SK-N-SH (cell line): ENCODE measurements around the gene TRMU. TPM values are rescaled to one million over a fixed set of nuclear protein-coding genes. Genes with fewer than 3 reads are reported as not detected.

ENCODE experiments used
- CTCF ChIA-PET: fragments of 300-600, 350-600 bp; formaldehyde crosslinking; extraction: SDS; loops from one replicate; lab custom pipeline; 2021; lab: Yijun Ruan, JAX
- POLR2A ChIA-PET: fragments of 350-600 bp; sonication (Branson Sonifier 250); formaldehyde crosslinking; extraction: SDS; loops from one replicate; lab custom pipeline; 2020; ENCODE audit warnings: antibody characterized with exemption, inconsistent platforms; lab: Yijun Ruan, JAX
- DNase-seq: peaks from one replicate; pipeline ENCODE4 v3.0.0; 2012
- H2AFZ ChIP-seq: fragments of 200-600 bp; sonication (generic); 2 replicates; pipeline ENCODE4 v1.8.1; 2016; ENCODE audit warnings: antibody characterized with exemption, mild to moderate bottlenecking, low read depth
- H3F3A ChIP-seq: fragments of 200-600 bp; sonication (generic); replicated peaks from 2 replicates; pipeline ENCODE3; 2016; ENCODE audit warnings: antibody characterized with exemption, mild to moderate bottlenecking; ENCODE audit not compliant: insufficient read depth
- H3K27ac ChIP-seq, 2 experiments: fragments of 200-500 bp in 1 of 2; fragments of 200-600 bp in 1 of 2; sonication (Bioruptor generic) in 1 of 2; sonication (generic), shearing (Covaris generic) in 1 of 2; 2 replicates each; pipeline versions ENCODE4 v1.5.1 to v1.6.1; 2014 to 2016; ENCODE audit warnings: low read depth in 2 of 2, inconsistent platforms in 1 of 2, low read length in 1 of 2, mild to moderate bottlenecking in 1 of 2, mixed read lengths in 1 of 2
- H3K27me3 ChIP-seq: fragments of 200-600 bp; sonication (generic), shearing (Covaris generic); 2 replicates; pipeline ENCODE4 v1.6.1; 2016; ENCODE audit warnings: mixed run types; ENCODE audit not compliant: insufficient read depth
- H3K36me3 ChIP-seq, 2 experiments: fragments of 200-500 bp in 1 of 2; fragments of 200-600 bp in 1 of 2; sonication (Bioruptor generic) in 1 of 2; sonication (generic) in 1 of 2; replicated peaks in 1 of 2; 2 replicates each; pipeline versions ENCODE3 to v1.5.1; 2014 to 2016; ENCODE audit warnings: low read length in 1 of 2, mild to moderate bottlenecking in 1 of 2; ENCODE audit not compliant: insufficient read depth in 2 of 2, control insufficient read depth in 1 of 2
- H3K4me1 ChIP-seq, 2 experiments: fragments of 200-500 bp in 1 of 2; fragments of 200-600 bp in 1 of 2; sonication (Bioruptor generic) in 1 of 2; sonication (generic), shearing (Covaris generic) in 1 of 2; 2 replicates each; pipeline versions ENCODE4 v1.5.1 to v1.6.1; 2014 to 2016; ENCODE audit warnings: low read depth in 1 of 2, low read length in 1 of 2, mixed run types in 1 of 2; ENCODE audit not compliant: insufficient read depth in 2 of 2, control insufficient read depth in 1 of 2
- H3K4me2 ChIP-seq: fragments of 200-600 bp; sonication (generic), shearing (Covaris generic); 2 replicates; pipeline ENCODE4 v1.6.1; 2017; ENCODE audit warnings: mixed run types
- H3K4me3 ChIP-seq, 2 experiments: fragments of 200-500 bp in 1 of 2; fragments of 200-600 bp in 1 of 2; sonication (Bioruptor generic) in 1 of 2; sonication (generic), shearing (Covaris generic) in 1 of 2; 2 replicates each; pipeline versions ENCODE4 v1.5.1 to v1.8.1; 2014 to 2016; ENCODE audit warnings: low read depth in 2 of 2, inconsistent platforms in 1 of 2, low read length in 1 of 2, mild to moderate bottlenecking in 1 of 2, mixed read lengths in 1 of 2, moderate library complexity in 1 of 2
- H3K79me2 ChIP-seq: fragments of 200-600 bp; sonication (generic); 2 replicates; pipeline ENCODE4 v1.8.1; 2017; ENCODE audit warnings: mild to moderate bottlenecking; ENCODE audit not compliant: insufficient read depth
- H3K9ac ChIP-seq: fragments of 200-600 bp; sonication (generic); 2 replicates; pipeline ENCODE4 v1.6.1; 2017; ENCODE audit warnings: mixed run types
- H3K9me2 ChIP-seq: fragments of 200-600 bp; sonication (generic); 2 replicates; pipeline ENCODE4 v1.6.1; 2017; ENCODE audit warnings: mixed run types
- H3K9me3 ChIP-seq: fragments of 200-600 bp; sonication (generic); 2 replicates; pipeline ENCODE4 v1.6.1; 2017; ENCODE audit warnings: mixed run types, mild to moderate bottlenecking, moderate library complexity
- H4K20me1 ChIP-seq: fragments of 200-600 bp; sonication (generic); 2 replicates; pipeline ENCODE4 v1.6.1; 2017; ENCODE audit warnings: mild to moderate bottlenecking, mixed run types; ENCODE audit not compliant: insufficient read depth
- ELF1 ChIP-seq: IDR thresholded peaks from 2 replicates; pipeline ENCODE4 v1.4.0; 2012
- EZH2phosphoT487 ChIP-seq: fragments of 200-600 bp; sonication (generic); IDR thresholded peaks from 2 replicates; pipeline ENCODE4 v1.6.1; 2017; ENCODE audit warnings: low read depth, mixed run types, mild to moderate bottlenecking, antibody characterized with exemption, moderate library complexity, borderline replicate concordance
- GATA2 ChIP-seq: sonication (generic); formaldehyde crosslinking; IDR thresholded peaks from 2 replicates; pipeline ENCODE4 v1.5.0; 2020; ENCODE audit warnings: mild to moderate bottlenecking, missing genetic modification reagents
- MEF2A ChIP-seq: IDR thresholded peaks from 2 replicates; pipeline ENCODE4 v1.4.0; 2012; ENCODE audit warnings: low read depth, borderline replicate concordance
- MXI1 ChIP-seq: IDR thresholded peaks from 2 replicates; pipeline ENCODE4 v1.6.1; 2012; ENCODE audit warnings: mild to moderate bottlenecking, low read depth, low read length, improper control_type of control experiment
- NFIC ChIP-seq: IDR thresholded peaks from 2 replicates; pipeline ENCODE4 v1.4.0; 2012; ENCODE audit warnings: borderline replicate concordance
- NRF1 ChIP-seq: IDR thresholded peaks from 2 replicates; pipeline ENCODE4 v1.6.1; 2012; ENCODE audit warnings: low read depth, mild to moderate bottlenecking, low read length
- RCOR1 ChIP-seq: fragments of 150-350 bp; IDR thresholded peaks from 2 replicates; pipeline ENCODE4 v1.6.1; 2017; ENCODE audit warnings: antibody characterized with exemption, low read length
- RFX5 ChIP-seq: IDR thresholded peaks from 2 replicates; pipeline ENCODE4 v1.6.1; 2012; ENCODE audit warnings: mild to moderate bottlenecking, improper control_type of control experiment, low read length
- SMC3 ChIP-seq: IDR thresholded peaks from 2 replicates; pipeline ENCODE4 v1.6.1; 2012; ENCODE audit warnings: low read depth, low read length, improper control_type of control experiment
- USF1 ChIP-seq: IDR thresholded peaks from 2 replicates; pipeline ENCODE4 v1.4.0; 2012; ENCODE audit warnings: low read depth, borderline replicate concordance
- ZBTB33 ChIP-seq: IDR thresholded peaks from 2 replicates; pipeline ENCODE4 v1.4.0; 2012; ENCODE audit warnings: low read depth, borderline replicate concordance
- WGBS: methylation state at CpG from one replicate; pipeline ENCODE4 v1.1.6; 2017; ENCODE audit warnings: low lambda C conversion rate; 5-methylcytosine and 5-hydroxymethylcytosine counted together
- polyA plus RNA-seq, 3 experiments: library from polyadenylated mRNA; depleted of rRNA; stranded (reverse); fragments of >200 nt; gene quantifications; 2 replicates each; pipeline ENCODE4 v1.2.3, GENCODE V29; 2012

TRMU gene
- polyA plus RNA-seq, 1 of the 3 experiments (the other 2 are of a cell fraction) = 47.1 TPM

GRCh38 chr22:46378426-46379065, 43.0 kb downstream of the TRMU start:
- no peaks in the 10 kb centered on the region for H3K9me2 ChIP-seq
- H3K79me2 ChIP-seq = no peaks in the 10 kb centered on the region
- H3K27me3 ChIP-seq = no peaks in the 10 kb centered on the region
- H3K4me1 ChIP-seq = no peaks in the 10 kb centered on the region
- H3F3A ChIP-seq = no peaks in the 10 kb centered on the region
- POLR2A ChIA-PET = no interaction called here
- H3K36me3 ChIP-seq = peaks cover 0 to 5% of the 10 kb centered on the region in 2 experiments
- no peak overlapping the region for H3K4me3 ChIP-seq
- CTCF ChIA-PET = interaction anchor here (3.0 to 3.4 kb wide), 2 partner anchors 11 to 164 kb away, joined by 12 read pairs; no protein-coding TSS in a partner anchor
- no peak overlapping the region for H2AFZ ChIP-seq
- H3K9me3 ChIP-seq = no peaks in the 10 kb centered on the region; the same call in 1 of the 2 replicates
- no peaks in the 10 kb centered on the region for H4K20me1 ChIP-seq
- no peak for DNase-seq
- H3K4me2 ChIP-seq = no peak overlapping the region
- WGBS = 83% methylated on average over 13 of the region's 22 CpGs
- no peak overlapping the region for H3K27ac ChIP-seq
- H3K9ac ChIP-seq = no peak overlapping the region
- no peak for TF ChIP-seq RFX5
- TF ChIP-seq NRF1 = no peak
- TF ChIP-seq GATA2 = no peak
- TF ChIP-seq ZBTB33 = no peak
- no peak for TF ChIP-seq NFIC
- TF ChIP-seq SMC3 = no peak
- no peak for TF ChIP-seq USF1
- TF ChIP-seq MXI1 = no peak
- TF ChIP-seq RCOR1 = no peak

- no peaks in the 10 kb centered on the region for H3F3A ChIP-seq
Measured at GRCh38 chr22:46379066-46379930, 43.8 kb downstream of the TRMU start.

More at GRCh38 chr22:46379066-46379930, 43.8 kb downstream of the TRMU start:
- Histone ChIP-seq H2AFZ (no peak overlapping the region), H3K9ac (no peak overlapping the region), H3K9me3 (no peaks in the 10 kb centered on the region; the same call in 1 of the 2 replicates), H3K4me1 (no peaks in the 10 kb centered on the region), H3K27ac (no peak overlapping the region), H4K20me1 (no peaks in the 10 kb centered on the region), H3K4me2 (no peak overlapping the region), H3K79me2 (no peaks in the 10 kb centered on the region), H3K36me3 (peaks cover 0 to 5% of the 10 kb centered on the region in 2 experiments), H3K9me2 (no peaks in the 10 kb centered on the region), H3K4me3 (no peak overlapping the region), H3K27me3 (no peaks in the 10 kb centered on the region)
- POLR2A ChIA-PET = no interaction called here
- no peak for TF ChIP-seq MEF2A
- no peak for TF ChIP-seq ELF1
- no peak for TF ChIP-seq EZH2phosphoT487
- TF ChIP-seq ZBTB33 = no peak
- CTCF ChIA-PET = interaction anchor here (3.0 to 3.4 kb wide), 2 partner anchors 12 to 163 kb away, joined by 12 read pairs; no protein-coding TSS in a partner anchor
- DNase-seq = no peak
- 64% methylated on average over 27 of the region's 29 CpGs for WGBS
